ENCODE results near the gene FAM241A.

Gene FAM241A

DNA sequence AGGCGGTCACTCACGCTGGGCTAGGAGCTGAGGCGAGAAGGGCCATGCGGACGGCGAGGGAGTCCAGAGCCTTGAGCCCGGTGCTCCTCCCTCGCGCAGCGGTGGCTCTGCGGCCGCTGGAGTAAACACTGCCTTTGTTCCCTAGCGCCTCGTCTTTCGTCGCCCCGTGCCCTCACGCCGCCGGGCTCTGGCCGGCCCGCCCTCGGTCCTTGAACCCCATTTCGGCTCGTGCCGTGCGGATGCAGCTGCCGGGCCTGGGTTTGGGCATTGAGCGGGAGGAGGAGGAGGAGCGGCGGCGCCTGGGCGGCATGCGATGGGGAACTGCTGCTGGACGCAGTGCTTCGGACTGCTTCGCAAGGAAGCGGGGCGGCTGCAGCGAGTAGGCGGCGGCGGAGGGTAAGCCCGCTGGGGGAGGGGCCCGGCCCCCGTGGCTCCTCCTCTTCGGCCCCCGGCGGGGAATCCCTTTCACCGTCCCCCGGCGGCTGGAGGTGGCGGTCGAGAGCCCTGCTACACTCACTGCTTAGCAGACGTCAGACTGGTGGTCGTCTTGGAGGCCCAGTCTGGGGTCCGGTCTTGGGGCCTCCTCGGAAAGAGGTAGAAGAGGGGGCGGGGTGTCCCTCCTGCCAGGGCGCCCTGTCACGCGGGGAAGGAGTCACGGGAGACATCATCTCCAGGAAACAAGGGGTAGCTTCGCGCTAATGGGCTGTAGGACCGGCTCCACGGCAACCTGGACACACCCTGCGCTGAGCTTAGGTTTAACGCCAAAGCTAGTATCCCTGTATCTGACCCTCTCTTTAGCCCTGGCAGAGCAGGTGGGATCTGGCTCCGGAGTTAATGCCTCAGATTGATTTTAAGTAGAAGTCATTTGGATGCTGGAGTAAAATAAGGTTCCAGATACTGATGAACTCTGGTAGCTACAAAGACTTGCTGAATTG lies 86.8 kb downstream of the FAM241A start, which contains the start of gene AP1AR:
Gene AP1AR, plus strand, starts transcription at position 9 of the 935 bp plus-strand sequence. Its CDS starts 305 bp downstream, at position 314.
- FAIRE-seq: no peak
- DNase-seq (ENCODE audit: insufficient read length, low spot score): peak; percentile 62
- TF ChIP-seq, protein P1, sequence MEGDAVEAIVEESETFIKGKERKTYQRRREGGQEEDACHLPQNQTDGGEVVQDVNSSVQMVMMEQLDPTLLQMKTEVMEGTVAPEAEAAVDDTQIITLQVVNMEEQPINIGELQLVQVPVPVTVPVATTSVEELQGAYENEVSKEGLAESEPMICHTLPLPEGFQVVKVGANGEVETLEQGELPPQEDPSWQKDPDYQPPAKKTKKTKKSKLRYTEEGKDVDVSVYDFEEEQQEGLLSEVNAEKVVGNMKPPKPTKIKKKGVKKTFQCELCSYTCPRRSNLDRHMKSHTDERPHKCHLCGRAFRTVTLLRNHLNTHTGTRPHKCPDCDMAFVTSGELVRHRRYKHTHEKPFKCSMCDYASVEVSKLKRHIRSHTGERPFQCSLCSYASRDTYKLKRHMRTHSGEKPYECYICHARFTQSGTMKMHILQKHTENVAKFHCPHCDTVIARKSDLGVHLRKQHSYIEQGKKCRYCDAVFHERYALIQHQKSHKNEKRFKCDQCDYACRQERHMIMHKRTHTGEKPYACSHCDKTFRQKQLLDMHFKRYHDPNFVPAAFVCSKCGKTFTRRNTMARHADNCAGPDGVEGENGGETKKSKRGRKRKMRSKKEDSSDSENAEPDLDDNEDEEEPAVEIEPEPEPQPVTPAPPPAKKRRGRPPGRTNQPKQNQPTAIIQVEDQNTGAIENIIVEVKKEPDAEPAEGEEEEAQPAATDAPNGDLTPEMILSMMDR (IDR thresholded peaks at IDR 0.05; ENCODE audit: insufficient read depth, missing control alignments): no peak

DNA sequence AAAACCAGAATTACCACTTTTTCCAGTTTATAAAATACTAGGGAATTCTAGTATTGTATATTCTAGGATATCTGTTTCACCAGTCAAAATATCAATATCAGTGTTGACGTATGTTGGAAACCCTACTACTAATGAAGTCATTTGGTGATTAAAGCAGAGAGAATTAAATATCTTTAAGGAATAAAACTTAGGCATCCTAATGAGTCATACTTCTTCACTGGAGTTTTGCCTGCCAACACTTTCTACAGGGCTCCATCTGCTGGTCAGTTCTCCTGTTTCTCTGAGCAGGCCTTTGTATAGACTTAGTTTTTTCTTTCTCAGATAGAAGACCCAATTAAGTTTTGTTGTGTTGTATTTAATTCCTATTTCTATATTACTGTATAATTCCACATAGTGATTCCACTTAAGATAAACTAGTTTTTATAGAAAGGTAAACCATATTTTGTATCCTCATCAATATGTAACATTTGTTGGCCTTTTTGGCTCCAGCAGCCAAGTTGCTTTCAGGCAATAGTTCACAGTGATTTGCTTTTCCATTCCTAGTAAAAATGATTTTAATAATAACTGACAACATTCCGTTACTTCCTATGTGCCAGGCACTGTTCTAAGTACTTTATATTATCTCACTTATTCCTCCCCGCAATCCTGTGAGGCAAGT lies 89.8 kb downstream of the FAM241A start:
- FAIRE-seq (no peak), DNase-seq (ENCODE audit: insufficient read length, low spot score) (peak; percentile 28)
- TF ChIP-seq, protein P1 (IDR thresholded peaks at IDR 0.05; ENCODE audit: insufficient read depth, missing control alignments): peak; percentile 73

DNA sequence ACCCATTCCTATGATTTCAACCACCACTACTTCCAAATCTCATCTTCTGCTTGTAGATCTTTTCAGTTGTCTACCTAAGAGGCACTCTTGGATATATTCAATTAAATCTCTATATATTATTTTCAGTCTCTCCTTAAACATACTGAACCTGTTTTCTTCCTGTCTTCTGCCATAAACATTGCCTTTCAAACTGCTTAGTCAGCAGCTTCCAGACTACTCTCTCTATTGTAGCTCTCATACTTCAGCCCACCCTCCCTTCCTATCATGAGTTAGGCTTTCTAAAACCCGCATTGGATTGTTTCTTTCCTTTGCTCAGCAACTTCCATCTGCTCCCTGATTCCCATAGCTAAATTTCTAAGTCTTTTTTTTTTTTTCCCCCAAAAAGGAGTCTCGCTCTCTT lies 90.8 kb downstream of the FAM241A start:
- TF ChIP-seq, protein P1 (IDR thresholded peaks at IDR 0.05; ENCODE audit: insufficient read depth, missing control alignments): no peak
- no peak for FAIRE-seq

DNA sequence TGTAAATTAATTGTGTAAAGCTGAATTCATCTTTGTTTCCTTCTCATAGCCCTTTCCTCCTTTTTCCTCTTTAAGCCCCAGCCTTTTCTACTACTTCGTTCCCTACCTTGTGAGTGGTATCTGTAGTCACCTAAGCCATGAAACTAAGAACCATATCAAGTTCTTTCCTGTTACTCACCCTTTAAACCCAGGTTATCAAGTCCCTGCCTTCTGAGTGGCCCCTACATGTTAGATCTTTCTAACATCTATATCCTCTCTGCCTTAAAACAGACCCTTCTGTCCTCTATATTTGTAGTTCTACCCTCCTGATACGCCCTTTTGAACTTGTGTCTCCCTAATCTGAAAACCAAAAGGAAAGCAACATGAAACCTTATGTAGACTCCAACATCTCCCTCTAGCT lies 93.6 kb downstream of the FAM241A start:
- no peak for FAIRE-seq
- TF ChIP-seq, protein P1 (IDR thresholded peaks at IDR 0.05; ENCODE audit: insufficient read depth, missing control alignments): no peak
- DNase-seq (ENCODE audit: insufficient read length, low spot score): no peak

More for the DNA sequence above, 90.8 kb downstream of the FAM241A start:
- DNase-seq (ENCODE audit: insufficient read length, low spot score): no peak

All from D721Med (cell line).